ENCODE measurements around the gene MAST4. TPM values are rescaled to one million over a fixed set of nuclear protein-coding genes. Genes with fewer than 3 reads are reported as not detected.

Gene MAST4
- total RNA-seq, 1 donor from 2014 or later: 22.3 TPM

DNA sequence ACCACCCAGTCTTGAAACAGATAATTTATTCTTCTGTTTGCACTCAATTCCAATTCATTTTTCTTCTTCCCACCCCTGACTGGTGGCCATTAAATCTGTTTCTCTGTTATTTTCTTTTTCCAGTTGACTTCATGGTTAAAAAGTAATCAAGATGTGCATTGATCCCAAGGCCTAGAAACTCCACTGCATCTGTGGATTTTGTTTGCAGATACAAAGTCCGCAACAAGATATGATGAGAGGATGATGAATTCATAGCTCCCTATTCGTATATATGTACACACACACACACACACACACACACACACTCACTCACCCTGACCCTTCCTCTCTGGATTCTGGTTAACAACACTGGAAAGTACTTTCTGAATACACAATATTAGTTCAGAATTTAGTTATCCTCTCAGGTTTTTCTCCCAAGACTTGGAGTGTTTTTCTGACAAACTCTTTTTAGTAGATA, 548.0 kb downstream of the MAST4 start:
- Mint-ChIP-seq H3K4me1 (ENCODE audit: low read depth, unreplicated experiment) (peaks cover 8% of the 10 kb centered on the region), H3K36me3 (ENCODE audit: low read depth, unreplicated experiment) (peaks cover 18% of the 10 kb centered on the region), H3K27ac (ENCODE audit: unreplicated experiment) (no peak overlapping the region), H3K9me3 (ENCODE audit: unreplicated experiment) (no peaks in the 10 kb centered on the region), H3K27me3 (ENCODE audit: low read depth, unreplicated experiment) (no peaks in the 10 kb centered on the region), H3K4me3 (ENCODE audit: unreplicated experiment) (no peak overlapping the region)
- H3K4me1 ChIP-seq (ENCODE audit: insufficient read depth, low read length): no peaks in the 10 kb centered on the region
- no peak overlapping the region for H3K9ac ChIP-seq (ENCODE audit: low read length)
- no peak overlapping the region for H3K4me2 ChIP-seq (ENCODE audit: low read length)
- H3K27me3 ChIP-seq (ENCODE audit: insufficient read depth, low read length): no peaks in the 10 kb centered on the region
- FAIRE-seq: no peak
- DNase-seq (ENCODE audit: low read depth): no peak
- H3K4me3 ChIP-seq (ENCODE audit: insufficient read depth, low read depth, low read length): no peak overlapping the region
- no peaks in the 10 kb centered on the region for H3K9me3 ChIP-seq (ENCODE audit: insufficient read depth, low read depth, low read length)
- no peak for TF ChIP-seq EZH2 (IDR thresholded peaks at IDR 0.05; ENCODE audit: insufficient read depth, low read length)
- TF ChIP-seq, protein P1, sequence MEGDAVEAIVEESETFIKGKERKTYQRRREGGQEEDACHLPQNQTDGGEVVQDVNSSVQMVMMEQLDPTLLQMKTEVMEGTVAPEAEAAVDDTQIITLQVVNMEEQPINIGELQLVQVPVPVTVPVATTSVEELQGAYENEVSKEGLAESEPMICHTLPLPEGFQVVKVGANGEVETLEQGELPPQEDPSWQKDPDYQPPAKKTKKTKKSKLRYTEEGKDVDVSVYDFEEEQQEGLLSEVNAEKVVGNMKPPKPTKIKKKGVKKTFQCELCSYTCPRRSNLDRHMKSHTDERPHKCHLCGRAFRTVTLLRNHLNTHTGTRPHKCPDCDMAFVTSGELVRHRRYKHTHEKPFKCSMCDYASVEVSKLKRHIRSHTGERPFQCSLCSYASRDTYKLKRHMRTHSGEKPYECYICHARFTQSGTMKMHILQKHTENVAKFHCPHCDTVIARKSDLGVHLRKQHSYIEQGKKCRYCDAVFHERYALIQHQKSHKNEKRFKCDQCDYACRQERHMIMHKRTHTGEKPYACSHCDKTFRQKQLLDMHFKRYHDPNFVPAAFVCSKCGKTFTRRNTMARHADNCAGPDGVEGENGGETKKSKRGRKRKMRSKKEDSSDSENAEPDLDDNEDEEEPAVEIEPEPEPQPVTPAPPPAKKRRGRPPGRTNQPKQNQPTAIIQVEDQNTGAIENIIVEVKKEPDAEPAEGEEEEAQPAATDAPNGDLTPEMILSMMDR (IDR thresholded peaks at IDR 0.05; ENCODE audit: insufficient read depth, low read depth, low read length): no peak
- H4K20me1 ChIP-seq (ENCODE audit: insufficient read depth, low read length): peaks cover 10% of the 10 kb centered on the region
- H3K79me2 ChIP-seq (ENCODE audit: insufficient read depth, low read length): no peaks in the 10 kb centered on the region
- H3K27ac ChIP-seq (ENCODE audit: low read depth, low read length): no peak overlapping the region
- no peak overlapping the region for H2AFZ ChIP-seq (ENCODE audit: low read depth, low read length)
- peaks cover 44% of the 10 kb centered on the region for H3K36me3 ChIP-seq (ENCODE audit: insufficient read depth, low read length)

DNA sequence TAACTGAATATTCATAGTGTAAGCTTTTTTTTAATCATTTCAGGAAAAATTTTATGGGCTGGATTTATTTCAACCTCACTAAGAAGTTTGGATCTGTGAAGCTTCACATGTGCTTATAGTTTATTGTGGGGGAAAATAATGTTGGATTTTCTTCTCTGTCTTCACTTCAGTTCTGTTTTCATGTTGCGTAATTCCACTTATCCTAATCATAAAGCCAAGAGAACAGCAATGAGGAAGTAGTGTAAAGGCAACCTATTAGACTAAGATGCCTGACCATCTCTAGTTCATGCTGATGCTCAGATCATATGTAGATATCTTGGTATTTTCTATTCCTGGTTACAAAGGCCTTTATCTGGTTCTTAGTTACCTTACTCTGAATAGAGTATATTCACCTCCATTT, 550.4 kb downstream of the MAST4 start:
- H3K27ac ChIP-seq (ENCODE audit: low read depth, low read length): no peak overlapping the region
- peaks cover 8% of the 10 kb centered on the region for H3K4me1 Mint-ChIP-seq (ENCODE audit: low read depth, unreplicated experiment)
- H3K4me3 Mint-ChIP-seq (ENCODE audit: unreplicated experiment): no peak overlapping the region
- no peaks in the 10 kb centered on the region for H3K79me2 ChIP-seq (ENCODE audit: insufficient read depth, low read length)
- H3K9me3 ChIP-seq (ENCODE audit: insufficient read depth, low read depth, low read length): no peaks in the 10 kb centered on the region
- peaks cover 23% of the 10 kb centered on the region for H3K36me3 Mint-ChIP-seq (ENCODE audit: low read depth, unreplicated experiment)
- H4K20me1 ChIP-seq (ENCODE audit: insufficient read depth, low read length): peaks cover 16% of the 10 kb centered on the region
- no peaks in the 10 kb centered on the region for H3K27me3 ChIP-seq (ENCODE audit: insufficient read depth, low read length)
- no peaks in the 10 kb centered on the region for H3K27me3 Mint-ChIP-seq (ENCODE audit: low read depth, unreplicated experiment)
- H3K36me3 ChIP-seq (ENCODE audit: insufficient read depth, low read length): peaks cover 58% of the 10 kb centered on the region
- H3K9me3 Mint-ChIP-seq (ENCODE audit: unreplicated experiment): no peaks in the 10 kb centered on the region
- TF ChIP-seq EZH2 (IDR thresholded peaks at IDR 0.05; ENCODE audit: insufficient read depth, low read length): no peak
- TF ChIP-seq, protein P1 (IDR thresholded peaks at IDR 0.05; ENCODE audit: insufficient read depth, low read depth, low read length): no peak
- H3K9ac ChIP-seq (ENCODE audit: low read length): no peak overlapping the region
- H3K4me2 ChIP-seq (ENCODE audit: low read length): no peak overlapping the region
- FAIRE-seq: no peak
- no peak for DNase-seq (ENCODE audit: low read depth)
- no peak overlapping the region for H3K27ac Mint-ChIP-seq (ENCODE audit: unreplicated experiment)
- no peak overlapping the region for H2AFZ ChIP-seq (ENCODE audit: low read depth, low read length)
- no peak overlapping the region for H3K4me3 ChIP-seq (ENCODE audit: insufficient read depth, low read depth, low read length)
- H3K4me1 ChIP-seq (ENCODE audit: insufficient read depth, low read length): no peaks in the 10 kb centered on the region

DNA sequence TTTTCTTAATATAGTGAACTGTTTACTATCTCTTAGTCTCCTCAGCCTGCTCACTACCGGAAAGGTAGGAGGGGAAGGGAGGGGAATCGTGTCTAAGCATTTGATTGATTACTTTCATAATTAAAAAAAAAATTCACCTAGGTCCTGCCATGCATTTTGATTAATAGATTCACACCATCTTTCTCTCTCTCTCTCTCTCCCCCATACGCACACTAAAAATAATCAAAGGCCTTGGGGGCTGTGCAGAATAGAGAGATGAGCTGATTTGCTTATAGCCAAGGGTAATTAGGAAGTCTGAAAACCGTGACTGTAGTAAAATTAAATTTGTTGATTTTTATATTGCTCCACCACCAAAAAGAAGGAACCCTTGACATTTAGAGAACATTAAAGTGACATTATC, 550.8 kb downstream of the MAST4 start:
- TF ChIP-seq EZH2 (IDR thresholded peaks at IDR 0.05; ENCODE audit: insufficient read depth, low read length): no peak
- TF ChIP-seq, protein P1 (IDR thresholded peaks at IDR 0.05; ENCODE audit: insufficient read depth, low read depth, low read length): no peak
- Histone ChIP-seq H3K4me2 (ENCODE audit: low read length) (no peak overlapping the region), H3K9me3 (ENCODE audit: insufficient read depth, low read depth, low read length) (no peaks in the 10 kb centered on the region), H2AFZ (ENCODE audit: low read depth, low read length) (no peak overlapping the region), H3K27me3 (ENCODE audit: insufficient read depth, low read length) (no peaks in the 10 kb centered on the region), H3K9ac (ENCODE audit: low read length) (no peak overlapping the region), H3K4me3 (ENCODE audit: insufficient read depth, low read depth, low read length) (no peak overlapping the region), H3K36me3 (ENCODE audit: insufficient read depth, low read length) (peaks cover 55% of the 10 kb centered on the region), H3K4me1 (ENCODE audit: insufficient read depth, low read length) (no peaks in the 10 kb centered on the region), H3K27ac (ENCODE audit: low read depth, low read length) (no peak overlapping the region), H4K20me1 (ENCODE audit: insufficient read depth, low read length) (peaks cover 16% of the 10 kb centered on the region), H3K79me2 (ENCODE audit: insufficient read depth, low read length) (no peaks in the 10 kb centered on the region)
- no peak overlapping the region for H3K27ac Mint-ChIP-seq (ENCODE audit: unreplicated experiment)
- DNase-seq (ENCODE audit: low read depth) (no peak), FAIRE-seq (no peak)
- H3K36me3 Mint-ChIP-seq (ENCODE audit: low read depth, unreplicated experiment): peaks cover 23% of the 10 kb centered on the region
- H3K27me3 Mint-ChIP-seq (ENCODE audit: low read depth, unreplicated experiment): no peaks in the 10 kb centered on the region
- peaks cover 8% of the 10 kb centered on the region for H3K4me1 Mint-ChIP-seq (ENCODE audit: low read depth, unreplicated experiment)
- H3K9me3 Mint-ChIP-seq (ENCODE audit: unreplicated experiment): no peaks in the 10 kb centered on the region
- H3K4me3 Mint-ChIP-seq (ENCODE audit: unreplicated experiment): no peak overlapping the region
